ENCODE measurements around the gene PITRM1.

Gene PITRM1

DNA sequence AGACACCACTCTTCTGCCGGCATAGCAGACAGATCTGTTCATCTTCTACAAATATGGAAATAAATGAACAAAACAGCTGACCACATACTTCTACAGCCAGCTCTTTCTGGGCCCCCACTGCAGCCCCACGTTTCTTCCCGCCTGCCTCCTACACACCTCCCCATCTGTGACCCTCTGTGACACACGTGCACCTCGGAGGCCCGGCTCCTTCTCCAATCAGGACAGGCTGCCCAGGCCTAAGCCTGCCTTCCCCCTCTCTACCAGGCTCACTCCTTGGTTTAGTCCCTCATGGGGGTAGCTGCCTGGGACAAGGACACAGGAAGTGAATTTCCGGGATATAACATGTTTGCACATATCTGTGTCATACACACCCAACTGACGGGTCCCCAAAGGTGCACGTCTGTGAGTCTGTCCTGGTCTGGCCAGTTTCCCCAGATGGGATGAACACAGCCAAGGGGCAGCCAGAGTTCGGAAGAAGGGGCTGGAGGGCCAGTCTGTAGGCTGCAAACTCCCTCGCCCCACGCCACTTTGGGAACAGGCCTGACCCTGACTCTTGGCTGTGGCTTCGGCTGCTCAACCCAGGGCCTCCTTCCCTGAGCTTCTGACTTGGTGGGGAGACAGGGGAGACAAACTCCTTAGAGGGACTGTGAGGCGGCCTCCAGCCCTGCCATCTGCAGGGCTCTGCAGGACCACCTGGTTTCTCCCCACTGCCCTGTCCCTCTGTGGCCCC is 30.3 kb downstream of the PITRM1 start:
- Histone ChIP-seq H3K27ac (ENCODE audit: low read depth, low read length, poor library complexity, severe bottlenecking) (no peak overlapping the region), H2AFZ (ENCODE audit: low read length) (no peak overlapping the region), H4K20me1 (ENCODE audit: insufficient read depth, low read length) (no peaks in the 10 kb centered on the region), H3K9ac (ENCODE audit: low read length) (no peak overlapping the region), H3K27me3 (ENCODE audit: insufficient read depth, low read length) (no peaks in the 10 kb centered on the region), H3K4me1 (ENCODE audit: insufficient read depth, low read length, severe bottlenecking) (no peaks in the 10 kb centered on the region), H3K9me2 (ENCODE audit: low read depth, low read length) (no peaks in the 10 kb centered on the region), H3F3A (ENCODE audit: insufficient read depth, low read length) (no peaks in the 10 kb centered on the region; the same call in 1 of the 2 replicates), H3K4me2 (ENCODE audit: low read length) (no peak overlapping the region), H3K9me3 (ENCODE audit: low read length) (no peaks in the 10 kb centered on the region), H3K36me3 (ENCODE audit: insufficient read depth, low read length) (peaks cover 85% of the 10 kb centered on the region), H3K79me2 (ENCODE audit: insufficient read depth, low read length) (no peaks in the 10 kb centered on the region), H3K4me3 (ENCODE audit: low read depth, low read length, poor library complexity, severe bottlenecking) (no peak overlapping the region)
- TF ChIP-seq, protein P1, sequence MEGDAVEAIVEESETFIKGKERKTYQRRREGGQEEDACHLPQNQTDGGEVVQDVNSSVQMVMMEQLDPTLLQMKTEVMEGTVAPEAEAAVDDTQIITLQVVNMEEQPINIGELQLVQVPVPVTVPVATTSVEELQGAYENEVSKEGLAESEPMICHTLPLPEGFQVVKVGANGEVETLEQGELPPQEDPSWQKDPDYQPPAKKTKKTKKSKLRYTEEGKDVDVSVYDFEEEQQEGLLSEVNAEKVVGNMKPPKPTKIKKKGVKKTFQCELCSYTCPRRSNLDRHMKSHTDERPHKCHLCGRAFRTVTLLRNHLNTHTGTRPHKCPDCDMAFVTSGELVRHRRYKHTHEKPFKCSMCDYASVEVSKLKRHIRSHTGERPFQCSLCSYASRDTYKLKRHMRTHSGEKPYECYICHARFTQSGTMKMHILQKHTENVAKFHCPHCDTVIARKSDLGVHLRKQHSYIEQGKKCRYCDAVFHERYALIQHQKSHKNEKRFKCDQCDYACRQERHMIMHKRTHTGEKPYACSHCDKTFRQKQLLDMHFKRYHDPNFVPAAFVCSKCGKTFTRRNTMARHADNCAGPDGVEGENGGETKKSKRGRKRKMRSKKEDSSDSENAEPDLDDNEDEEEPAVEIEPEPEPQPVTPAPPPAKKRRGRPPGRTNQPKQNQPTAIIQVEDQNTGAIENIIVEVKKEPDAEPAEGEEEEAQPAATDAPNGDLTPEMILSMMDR (IDR thresholded peaks at IDR 0.05; ENCODE audit: low read length) = no peak
- TF ChIP-seq EZH2 (IDR thresholded peaks at IDR 0.05; ENCODE audit: borderline replicate concordance, low read length) = no peak

- H3K27me3 ChIP-seq (ENCODE audit: insufficient read depth, low read length) = no peaks in the 10 kb centered on the region
- H3K9me3 ChIP-seq (ENCODE audit: low read length) = no peaks in the 10 kb centered on the region
- no peak for TF ChIP-seq EZH2 (IDR thresholded peaks at IDR 0.05; ENCODE audit: borderline replicate concordance, low read length)
- TF ChIP-seq, protein P1 (IDR thresholded peaks at IDR 0.05; ENCODE audit: low read length) = no peak
- H3K79me2 ChIP-seq (ENCODE audit: insufficient read depth, low read length) = no peaks in the 10 kb centered on the region
- no peaks in the 10 kb centered on the region for H3K4me1 ChIP-seq (ENCODE audit: insufficient read depth, low read length, severe bottlenecking)
- H3K4me3 ChIP-seq (ENCODE audit: low read depth, low read length, poor library complexity, severe bottlenecking) = no peak overlapping the region
- H3K9me2 ChIP-seq (ENCODE audit: low read depth, low read length) = no peaks in the 10 kb centered on the region
- no peak overlapping the region for H3K9ac ChIP-seq (ENCODE audit: low read length)
- peaks cover 85% of the 10 kb centered on the region for H3K36me3 ChIP-seq (ENCODE audit: insufficient read depth, low read length)
- no peak overlapping the region for H3K27ac ChIP-seq (ENCODE audit: low read depth, low read length, poor library complexity, severe bottlenecking)
- no peaks in the 10 kb centered on the region for H4K20me1 ChIP-seq (ENCODE audit: insufficient read depth, low read length)
- H2AFZ ChIP-seq (ENCODE audit: low read length) = no peak overlapping the region
- H3F3A ChIP-seq (ENCODE audit: insufficient read depth, low read length) = no peaks in the 10 kb centered on the region
- no peak overlapping the region for H3K4me2 ChIP-seq (ENCODE audit: low read length)
Measured at GRCh38 chr10:3141351-3142005, 31.1 kb downstream of the PITRM1 start.

DNA sequence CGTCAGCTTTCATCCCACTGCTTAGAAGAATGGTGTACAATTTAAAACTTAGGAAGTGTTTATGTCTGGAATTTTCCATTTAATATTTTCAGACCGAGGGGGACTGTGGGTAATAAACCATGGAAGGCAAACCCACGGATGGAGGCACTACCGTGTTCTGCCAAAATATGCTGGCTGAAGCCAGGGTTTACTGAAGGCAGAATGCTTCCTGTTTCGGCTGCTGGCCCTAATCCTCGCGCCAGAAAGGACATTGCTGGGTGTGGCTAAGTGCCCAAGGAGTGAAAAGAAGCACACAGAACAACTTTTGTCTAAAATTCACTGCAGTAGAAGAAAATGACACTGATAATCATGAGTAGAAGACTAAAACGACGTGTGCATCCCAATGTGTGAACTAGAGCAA is 32.3 kb downstream of the PITRM1 start:
- Histone ChIP-seq H3K4me3 (ENCODE audit: low read depth, low read length, poor library complexity, severe bottlenecking) (no peak overlapping the region), H3K9ac (ENCODE audit: low read length) (no peak overlapping the region), H3K27me3 (ENCODE audit: insufficient read depth, low read length) (no peaks in the 10 kb centered on the region), H3K4me2 (ENCODE audit: low read length) (no peak overlapping the region), H3K79me2 (ENCODE audit: insufficient read depth, low read length) (no peaks in the 10 kb centered on the region), H3K9me3 (ENCODE audit: low read length) (no peaks in the 10 kb centered on the region), H3K4me1 (ENCODE audit: insufficient read depth, low read length, severe bottlenecking) (no peaks in the 10 kb centered on the region), H3K27ac (ENCODE audit: low read depth, low read length, poor library complexity, severe bottlenecking) (no peak overlapping the region), H4K20me1 (ENCODE audit: insufficient read depth, low read length) (no peaks in the 10 kb centered on the region), H3F3A (ENCODE audit: insufficient read depth, low read length) (no peaks in the 10 kb centered on the region), H2AFZ (ENCODE audit: low read length) (no peak overlapping the region), H3K9me2 (ENCODE audit: low read depth, low read length) (no peaks in the 10 kb centered on the region), H3K36me3 (ENCODE audit: insufficient read depth, low read length) (peaks cover 86% of the 10 kb centered on the region)
- TF ChIP-seq, protein P1 (IDR thresholded peaks at IDR 0.05; ENCODE audit: low read length) = no peak
- TF ChIP-seq EZH2 (IDR thresholded peaks at IDR 0.05; ENCODE audit: borderline replicate concordance, low read length) = no peak
